Panc1 (cell line): ENCODE results near the gene HOXC6.
A peak's percentile ranks its signal among the peaks of the same experiment; 100 is the strongest.

Source experiments
- POLR2AphosphoS5 ChIP-seq: IDR thresholded peaks from 2 replicates; pipeline ENCODE4 v1.6.1; 2012; ENCODE audit warnings: mild to moderate bottlenecking, low read depth, low read length, moderate library complexity
- TCF7L2 ChIP-seq: IDR thresholded peaks from 2 replicates; pipeline ENCODE4 v1.6.1; 2011; ENCODE audit warnings: mild to moderate bottlenecking, low read depth, low read length, inconsistent platforms
- TF ChIP-seq, protein P1 (sequence below): fragments of 450-650 bp; IDR thresholded peaks from 2 replicates; pipeline ENCODE4 v1.5.1; 2017; ENCODE audit warnings: mild to moderate bottlenecking

DNA sequence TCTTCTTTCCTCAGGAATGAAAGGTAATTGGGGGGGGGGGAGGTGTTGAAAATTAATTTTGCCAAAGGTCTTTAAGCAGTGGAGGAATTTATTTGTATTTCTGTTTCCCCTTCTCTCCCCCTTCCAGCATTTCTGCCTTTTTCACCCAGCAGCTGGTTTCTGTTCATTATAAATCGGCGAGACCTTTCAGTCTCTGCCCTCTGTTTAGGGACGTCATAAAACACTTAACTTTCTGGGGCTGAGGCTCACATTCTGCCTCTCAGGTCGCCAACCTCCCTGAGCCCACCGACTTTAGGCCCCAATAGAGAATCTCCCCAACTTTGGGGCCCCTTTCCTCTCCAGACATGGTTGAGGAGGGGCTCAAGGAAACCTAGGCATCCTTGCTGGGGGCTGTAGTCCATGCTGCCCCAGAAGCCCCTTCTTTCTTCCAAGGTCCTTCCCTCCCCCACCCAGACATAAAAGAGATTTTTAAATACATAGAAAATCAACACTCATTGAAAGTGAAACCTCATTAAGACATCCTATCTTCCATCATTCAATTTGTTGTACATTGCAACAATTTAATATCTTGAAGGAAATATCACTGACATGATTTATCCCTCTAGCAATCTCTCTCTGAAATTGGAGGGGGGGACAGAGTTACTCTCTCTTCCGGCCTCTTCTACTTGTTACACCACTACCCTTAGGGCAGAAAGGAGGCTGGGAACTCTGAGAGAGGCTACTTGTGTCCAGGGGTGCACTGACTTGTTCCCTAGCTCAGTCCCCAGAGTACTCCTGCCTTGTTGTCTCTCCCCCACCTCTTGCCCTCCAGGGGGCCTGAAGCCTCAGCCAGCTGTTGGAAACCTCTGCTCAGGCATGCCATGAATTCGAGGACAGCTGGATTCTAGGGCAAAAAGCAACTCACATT, 2.5 kb upstream of the HOXC6 start:
- TF ChIP-seq, protein P1, sequence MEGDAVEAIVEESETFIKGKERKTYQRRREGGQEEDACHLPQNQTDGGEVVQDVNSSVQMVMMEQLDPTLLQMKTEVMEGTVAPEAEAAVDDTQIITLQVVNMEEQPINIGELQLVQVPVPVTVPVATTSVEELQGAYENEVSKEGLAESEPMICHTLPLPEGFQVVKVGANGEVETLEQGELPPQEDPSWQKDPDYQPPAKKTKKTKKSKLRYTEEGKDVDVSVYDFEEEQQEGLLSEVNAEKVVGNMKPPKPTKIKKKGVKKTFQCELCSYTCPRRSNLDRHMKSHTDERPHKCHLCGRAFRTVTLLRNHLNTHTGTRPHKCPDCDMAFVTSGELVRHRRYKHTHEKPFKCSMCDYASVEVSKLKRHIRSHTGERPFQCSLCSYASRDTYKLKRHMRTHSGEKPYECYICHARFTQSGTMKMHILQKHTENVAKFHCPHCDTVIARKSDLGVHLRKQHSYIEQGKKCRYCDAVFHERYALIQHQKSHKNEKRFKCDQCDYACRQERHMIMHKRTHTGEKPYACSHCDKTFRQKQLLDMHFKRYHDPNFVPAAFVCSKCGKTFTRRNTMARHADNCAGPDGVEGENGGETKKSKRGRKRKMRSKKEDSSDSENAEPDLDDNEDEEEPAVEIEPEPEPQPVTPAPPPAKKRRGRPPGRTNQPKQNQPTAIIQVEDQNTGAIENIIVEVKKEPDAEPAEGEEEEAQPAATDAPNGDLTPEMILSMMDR, result peak; percentile 11
- TF ChIP-seq POLR2AphosphoS5 (no peak), TCF7L2 (no peak)
